CD4-positive, alpha-beta T cell treated with Interferon alpha-2 for 1 hour (primary cell): Measurements from ENCODE around the gene NR2F1-AS1.

Source experiments
- DNase-seq, 2 donors: peaks; one replicate each; pipeline ENCODE4 v3.0.0-alpha.2; 2020 to 2022

NR2F1-AS1 gene

GRCh38 chr5:93589152-93589828 lies 8.3 kb upstream of the NR2F1-AS1 start:
- no peak for DNase-seq

GRCh38 chr5:93588352-93589151 lies 7.5 kb upstream of the NR2F1-AS1 start:
- no peak for DNase-seq

- no peak for DNase-seq
Observed at GRCh38 chr5:93587597-93588351, 6.8 kb upstream of the NR2F1-AS1 start.

GRCh38 chr5:93586736-93587596 lies 5.9 kb upstream of the NR2F1-AS1 start:
- no peak for DNase-seq

- no peak for DNase-seq
Observed at GRCh38 chr5:93585767-93586385, 4.9 kb upstream of the NR2F1-AS1 start.

- no peak for DNase-seq
Observed at GRCh38 chr5:93585041-93585766, 4.2 kb upstream of the NR2F1-AS1 start.

DNA sequence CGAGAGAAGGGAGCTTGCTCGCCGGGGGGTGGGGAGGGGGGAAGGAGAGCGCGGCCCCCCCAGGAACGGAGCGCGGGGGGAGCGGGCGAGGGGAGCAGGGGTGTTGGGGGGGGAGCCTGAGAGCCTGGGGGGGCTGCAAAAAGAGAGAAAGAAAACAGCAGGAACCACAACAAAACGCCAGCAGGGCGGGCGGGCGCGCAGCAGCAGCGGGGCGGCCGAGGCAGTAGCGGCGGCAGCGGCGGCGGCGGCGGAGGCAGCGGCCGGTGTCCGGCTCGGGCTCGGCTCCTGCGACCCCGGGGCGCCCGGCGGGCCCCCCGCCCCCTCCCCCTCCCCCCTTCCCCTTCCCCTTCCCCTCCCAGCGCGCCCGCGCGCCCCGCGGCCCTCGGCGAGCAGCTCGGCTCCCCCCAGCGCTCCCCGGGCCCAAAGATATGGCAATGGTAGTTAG lies 3.6 kb upstream of the NR2F1-AS1 start:
- DNase-seq = no peak

DNA sequence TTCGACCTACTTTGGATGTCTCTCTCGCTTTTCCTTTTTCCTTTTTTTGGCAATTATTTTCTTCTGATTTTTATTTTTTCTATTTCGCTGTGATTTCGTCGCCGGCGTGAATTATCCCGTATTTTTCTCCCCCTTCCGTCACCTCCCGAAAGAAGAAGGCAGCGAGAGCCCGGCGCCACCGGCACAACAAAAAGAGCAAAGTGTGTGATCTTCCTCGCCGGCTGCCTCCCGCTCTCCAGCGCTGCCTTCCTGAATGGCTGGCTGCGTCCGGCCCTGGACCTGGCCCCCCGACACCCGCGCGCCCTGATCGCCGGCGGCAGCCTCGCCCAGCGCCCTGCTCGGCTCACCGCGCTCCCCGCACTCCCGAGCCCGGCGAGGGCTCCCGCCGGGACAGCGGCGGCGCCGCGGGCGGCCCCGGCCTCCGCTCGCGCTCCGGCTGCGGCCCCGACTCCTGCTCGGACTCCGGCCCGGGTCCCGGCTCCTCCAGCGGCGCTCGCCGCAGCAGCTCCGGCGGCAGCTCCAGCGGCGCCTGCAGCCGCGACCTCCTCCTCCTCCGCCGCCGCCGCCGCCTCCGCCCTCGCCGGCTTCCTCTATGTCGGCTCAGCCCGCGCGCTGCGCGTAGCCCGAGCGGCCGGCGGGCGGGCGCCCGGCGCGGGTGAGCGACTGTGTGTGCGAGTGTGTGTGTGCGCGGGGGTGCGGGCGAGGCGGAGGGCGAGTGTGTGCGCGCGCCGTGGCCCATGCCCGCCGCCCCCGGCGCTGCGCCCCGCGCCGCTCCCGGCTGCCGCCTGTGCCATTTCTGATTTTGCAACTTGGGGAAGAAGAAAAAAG lies 3.0 kb upstream of the NR2F1-AS1 start:
- DNase-seq = peak in 1 of 2 donors; percentile 44

- DNase-seq = no peak
Observed at GRCh38 chr5:93583439-93583767, 2.4 kb upstream of the NR2F1-AS1 start.

GRCh38 chr5:93582677-93583438 lies 1.8 kb upstream of the NR2F1-AS1 start, which contains the start of gene NR2F1:
NR2F1 (plus strand) TSS chr5:93583222; CDS start chr5:93585024, 1,802 bp downstream.
- DNase-seq = no peak

GRCh38 chr5:93582167-93582462 lies 1.1 kb upstream of the NR2F1-AS1 start:
- DNase-seq = no peak

DNA sequence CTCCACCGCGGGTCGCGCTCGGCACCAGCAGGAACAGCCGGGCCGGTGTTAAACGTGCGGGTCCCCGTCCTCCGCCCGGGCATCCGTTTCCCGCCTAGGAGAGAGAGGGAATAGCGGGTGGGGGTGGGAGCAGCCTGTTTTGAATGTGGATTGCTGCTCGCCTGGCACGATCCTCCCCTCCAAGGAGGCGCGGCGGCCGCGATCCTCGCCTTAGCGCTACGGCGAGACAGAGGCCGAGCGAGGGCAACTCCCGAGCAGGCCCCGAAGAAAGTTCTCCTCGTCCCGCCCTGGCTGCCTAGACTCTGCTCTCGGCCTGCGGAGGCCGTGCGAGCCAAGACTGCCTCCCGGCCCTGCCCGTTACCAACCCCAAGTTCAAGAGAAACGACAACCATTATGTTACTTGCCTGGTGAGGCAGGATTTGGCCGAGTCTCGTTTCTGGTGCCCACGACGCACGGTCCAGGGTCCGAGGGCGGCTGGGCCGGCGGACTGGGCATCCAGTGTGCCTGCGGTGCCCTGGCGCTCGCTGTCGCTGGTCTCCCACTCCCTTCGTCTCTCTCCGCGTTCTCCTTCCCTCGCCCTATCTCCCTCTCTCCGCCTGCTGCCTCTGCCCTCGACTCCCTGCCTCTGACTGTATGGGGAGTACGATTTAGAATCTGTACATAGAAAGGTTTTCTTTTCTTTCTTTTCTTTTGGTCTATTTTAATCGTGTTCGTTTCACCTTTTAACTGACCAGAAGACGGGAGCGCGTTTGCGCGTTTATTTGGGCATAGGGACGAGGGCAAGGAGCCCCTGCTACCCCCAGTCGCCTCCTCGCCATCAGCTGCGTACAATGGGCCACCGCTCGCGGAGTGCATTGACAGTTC lies 724 bp downstream of the NR2F1-AS1 start:
- DNase-seq = no peak

DNA sequence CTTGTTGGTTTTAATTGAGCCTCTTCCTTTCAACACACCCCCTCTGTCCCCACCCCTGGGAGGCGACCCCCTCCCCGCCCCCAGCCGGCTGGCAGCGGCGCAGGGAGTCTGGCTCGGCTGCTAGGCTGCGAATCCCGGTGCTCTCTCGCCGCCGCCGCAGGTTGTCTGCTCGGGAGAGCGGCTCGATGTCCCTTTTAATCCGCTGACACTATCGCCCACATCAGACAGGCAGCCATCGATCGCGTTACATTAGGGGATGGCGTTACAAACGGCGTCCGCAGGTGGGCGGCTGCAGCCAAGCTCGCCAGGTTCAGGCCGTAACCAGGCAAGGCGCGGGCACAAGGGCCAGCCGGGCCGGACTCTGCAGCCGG lies 1.3 kb downstream of the NR2F1-AS1 start:
- no peak for DNase-seq

GRCh38 chr5:93578813-93579691 lies 2.0 kb downstream of the NR2F1-AS1 start:
- no peak for DNase-seq

- DNase-seq = no peak
Observed at GRCh38 chr5:93577854-93578812, 2.9 kb downstream of the NR2F1-AS1 start.

GRCh38 chr5:93576994-93577853 lies 3.8 kb downstream of the NR2F1-AS1 start:
- no peak for DNase-seq
